GM12872 (cell line): ENCODE data around the gene CDC42EP1.

ENCODE experiments used
- CTCF ChIP-seq: IDR thresholded peaks from 3 replicates; pipeline ENCODE4 v1.5.1; 2011; ENCODE audit warnings: low read depth, mild to moderate bottlenecking, low read length, moderate library complexity; ENCODE audit not compliant: insufficient read depth

Gene CDC42EP1

DNA sequence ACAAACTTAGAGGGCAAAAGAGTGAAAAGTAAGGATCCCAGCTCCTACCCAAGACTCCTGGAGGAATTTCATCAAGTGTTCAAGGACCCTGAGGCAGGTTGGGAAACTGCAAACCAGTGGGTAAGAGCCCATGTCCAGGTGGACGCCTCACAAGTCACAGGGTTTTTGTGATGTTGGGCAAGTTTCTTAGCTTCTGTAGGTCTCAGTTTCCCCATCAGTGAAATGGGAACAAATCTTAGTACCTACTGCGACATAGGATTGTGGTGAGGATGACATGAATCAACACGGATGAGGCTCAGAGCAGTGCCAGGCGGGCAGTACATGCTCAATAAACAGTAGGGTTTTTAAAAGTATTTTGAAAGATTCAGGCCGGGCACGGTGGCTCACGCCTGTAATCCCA, 17.3 kb upstream of the CDC42EP1 start:
- no peak for TF ChIP-seq CTCF

DNA sequence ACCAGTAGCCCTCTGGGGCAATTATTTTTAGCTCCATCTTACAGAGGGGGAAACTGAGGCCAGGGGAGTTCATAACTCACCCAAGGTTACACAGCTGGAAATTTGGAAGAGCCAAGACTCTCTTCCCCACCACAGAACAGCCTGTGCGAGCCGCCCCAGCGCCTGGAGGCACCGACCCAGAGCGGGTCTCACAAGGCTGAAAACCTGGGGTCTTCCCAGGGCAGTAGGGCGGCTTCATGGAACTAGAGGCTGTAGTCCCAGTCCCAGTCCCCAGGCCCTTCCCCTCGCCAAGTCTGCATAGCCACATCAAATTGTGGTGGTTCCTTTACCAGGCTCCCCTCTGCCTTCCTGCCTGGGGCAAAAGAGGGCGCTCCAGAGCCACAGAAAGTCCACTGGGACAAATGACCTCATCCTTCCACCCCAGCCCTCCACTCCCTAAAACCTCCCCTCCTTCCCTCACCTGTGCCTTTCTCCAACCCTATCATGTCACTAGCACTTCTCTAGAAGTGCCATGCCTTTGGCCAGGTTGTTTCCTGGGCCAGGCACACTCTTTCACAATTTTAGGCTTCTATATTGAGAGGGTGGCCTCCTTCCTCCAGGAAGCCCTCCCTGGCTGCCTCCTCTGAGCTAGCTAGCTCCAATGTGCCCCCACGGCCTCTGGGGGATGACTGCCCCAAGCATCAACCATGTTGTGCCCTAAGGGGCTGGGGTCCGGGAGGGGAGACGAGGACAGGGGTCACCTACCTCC, 15.2 kb upstream of the CDC42EP1 start:
- peak; percentile 79 for TF ChIP-seq CTCF

- TF ChIP-seq CTCF, result no peak
These were observed 14.4 kb upstream of the CDC42EP1 start for GRCh38 chr22:37545703-37546436.

DNA sequence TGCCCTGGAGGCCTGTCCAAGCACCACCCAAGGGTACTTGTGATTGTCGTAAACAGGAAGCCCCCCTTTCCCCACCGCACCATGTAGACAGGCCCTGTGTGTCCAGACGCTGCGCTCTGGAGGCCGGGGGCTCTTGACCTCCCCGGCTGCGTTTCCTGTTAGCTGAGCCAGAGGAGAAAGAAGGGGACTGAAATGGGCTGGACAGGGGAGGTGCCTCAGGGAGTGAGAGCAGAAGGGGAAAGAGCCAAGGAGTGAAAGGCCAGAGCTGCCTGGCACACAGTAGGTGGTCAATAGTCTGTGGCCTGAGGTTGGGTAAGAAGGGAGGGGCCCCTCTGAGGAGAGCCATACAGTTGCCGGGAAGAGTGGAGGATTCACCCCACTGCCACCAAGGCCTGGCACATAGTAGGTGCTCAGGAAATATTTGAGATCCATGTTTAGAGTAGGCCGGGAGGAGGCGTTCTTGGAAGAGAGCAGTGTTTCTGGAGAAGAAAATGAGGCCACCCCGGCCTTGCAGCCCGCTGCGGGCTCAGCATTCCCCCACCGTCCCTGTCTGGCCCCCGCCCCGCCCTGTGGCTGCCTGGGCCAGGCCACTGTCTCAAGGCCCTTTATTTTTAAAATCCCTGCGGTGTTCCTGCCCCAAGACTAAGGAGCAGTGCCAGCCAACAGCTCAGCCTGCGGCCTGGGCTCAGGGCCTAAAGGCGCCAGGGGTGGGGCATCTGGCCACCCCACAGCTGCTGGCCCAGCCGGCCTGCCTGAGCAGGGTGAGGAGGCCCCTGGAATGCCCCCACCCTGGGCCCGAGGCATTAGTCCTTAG, 13.6 kb upstream of the CDC42EP1 start:
- no peak for TF ChIP-seq CTCF

- no peak for TF ChIP-seq CTCF
These were observed 13.0 kb upstream of the CDC42EP1 start for GRCh38 chr22:37547251-37547741.

DNA sequence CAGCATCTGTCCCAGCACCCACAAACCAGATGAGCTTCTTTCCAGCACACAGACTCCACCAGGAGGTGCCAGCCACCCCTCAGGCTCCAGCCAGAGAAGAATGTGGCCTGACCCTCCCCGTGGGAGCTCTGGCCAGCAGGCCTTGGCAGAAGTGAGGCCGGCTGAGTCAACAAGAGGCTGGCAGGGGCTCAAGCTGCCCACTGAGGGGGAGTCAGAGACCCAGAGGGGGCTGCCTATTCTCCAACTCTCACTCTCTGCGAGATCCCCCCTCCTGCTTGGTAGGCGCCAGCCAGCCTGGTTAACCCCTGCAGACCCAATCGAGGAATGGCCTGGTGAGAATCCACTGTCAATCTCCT, 10.6 kb upstream of the CDC42EP1 start:
- TF ChIP-seq CTCF, result no peak

DNA sequence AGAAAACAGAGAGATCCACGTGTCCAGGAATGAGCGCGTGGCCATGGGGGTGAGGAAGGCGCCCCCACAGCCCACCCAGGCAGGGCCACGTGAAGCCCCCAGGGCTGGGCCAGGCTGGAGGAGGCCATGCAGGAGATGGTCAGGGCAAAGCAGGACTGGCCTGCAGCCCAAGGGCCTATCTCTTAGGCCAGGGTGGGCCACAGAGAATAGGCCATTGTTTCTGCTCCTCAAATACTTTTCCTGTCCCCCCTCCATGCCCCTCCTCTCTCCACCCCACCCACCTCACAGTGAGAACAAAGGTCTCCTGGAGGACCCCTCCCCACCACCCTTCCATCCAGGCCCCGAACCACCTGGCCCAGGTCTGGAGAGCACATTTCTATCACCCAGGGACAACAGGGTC, 8.3 kb upstream of the CDC42EP1 start:
- TF ChIP-seq CTCF, result no peak
